Gastrocnemius medialis (tissue), 4 donors: ENCODE data around the gene GEN1.

ENCODE experiments used
- CTCF ChIP-seq, 5 experiments: fragments of 450-650 bp in 3 of 5; fragments of 200-600 bp in 2 of 5; sonication (generic) in 2 of 5; IDR thresholded peaks in 4 of 5; conservative IDR thresholded peaks in 1 of 5; 1 replicate in 4 of 5; 2 replicates in 1 of 5; pipeline ENCODE4 v1.5.1; 2016 to 2019; ENCODE audit warnings: antibody characterized with exemption in 5 of 5, mild to moderate bottlenecking in 3 of 5, moderate library complexity in 3 of 5
- POLR2A ChIP-seq, 2 donors: fragments of 450-650 bp; IDR thresholded peaks; one replicate each; pipeline ENCODE4 v1.6.1; 2017; ENCODE audit warnings: antibody characterized with exemption in 2 of 2, mild to moderate bottlenecking in 2 of 2, moderate library complexity in 2 of 2

- no peak for TF ChIP-seq POLR2A (IDR thresholded peaks at IDR 0.05)
- TF ChIP-seq CTCF (IDR thresholded peaks at IDR 0.05 in 4 of 5, conservative IDR thresholded peaks at IDR 0.05 in 1 of 5) = no peak
Measured at GRCh38 chr2:17822445-17823117, 68.6 kb downstream of the GEN1 start.
